ENCODE data around the gene KANSL1L. TPM values are rescaled to one million over a fixed set of nuclear protein-coding genes. Genes with fewer than 3 reads are reported as not detected.

The KANSL1L gene
- total RNA-seq, 1 experiment from 2014 or later, result 8.4 TPM

DNA sequence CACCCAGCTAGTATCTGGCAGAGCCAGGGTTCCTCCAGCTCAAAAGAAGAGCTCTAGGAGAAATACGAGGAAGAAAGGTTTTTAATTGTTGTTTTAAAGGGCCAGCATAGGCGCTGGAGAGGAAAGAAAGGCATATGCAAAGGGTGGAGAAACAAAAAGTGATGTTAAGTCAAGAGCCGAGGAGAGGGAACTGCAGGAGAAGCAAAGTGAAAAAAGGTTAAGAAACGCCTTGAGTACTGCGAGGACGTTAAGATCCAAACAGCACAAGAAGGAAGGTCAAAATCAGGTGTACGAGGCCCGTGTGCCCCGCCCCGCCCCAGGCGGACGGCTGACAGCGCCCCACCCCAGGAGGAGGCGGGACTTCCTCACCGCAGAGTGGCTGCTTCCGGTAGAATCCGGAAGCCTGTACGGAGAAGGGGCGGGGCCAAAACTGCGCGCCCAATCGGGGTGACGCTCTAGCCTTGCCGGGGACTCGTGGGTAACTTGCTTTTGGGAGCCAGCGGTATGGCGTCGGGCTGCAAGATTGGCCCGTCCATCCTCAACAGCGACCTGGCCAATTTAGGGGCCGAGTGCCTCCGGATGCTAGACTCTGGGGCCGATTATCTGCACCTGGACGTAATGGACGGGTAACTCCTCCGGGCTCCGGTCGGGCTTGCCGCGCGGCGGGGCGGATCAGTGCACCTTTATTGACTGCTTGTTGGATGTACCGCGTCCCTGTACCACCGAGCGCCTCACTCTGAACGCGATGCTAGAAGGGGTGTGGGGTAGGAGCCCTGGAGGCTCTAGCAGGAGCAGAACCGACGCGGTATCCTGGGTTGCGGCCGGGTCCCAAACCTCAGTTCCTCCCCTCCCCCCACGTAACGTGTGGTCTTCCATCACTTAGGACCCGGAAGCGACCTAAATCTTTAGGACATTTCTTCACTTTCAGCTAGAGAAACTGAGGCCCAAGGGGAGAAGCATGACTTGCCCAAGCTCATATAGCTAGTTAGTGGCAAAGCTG is 168.8 kb downstream of the KANSL1L start, which contains the start of gene RPE:
Gene RPE (plus strand): TSS at position 481 of the 1,000 bp plus-strand sequence. CDS start 24 bp downstream, at position 505.
- DNase-seq (ENCODE audit: extremely low read depth, low read depth), result peak; percentile 94

DNA sequence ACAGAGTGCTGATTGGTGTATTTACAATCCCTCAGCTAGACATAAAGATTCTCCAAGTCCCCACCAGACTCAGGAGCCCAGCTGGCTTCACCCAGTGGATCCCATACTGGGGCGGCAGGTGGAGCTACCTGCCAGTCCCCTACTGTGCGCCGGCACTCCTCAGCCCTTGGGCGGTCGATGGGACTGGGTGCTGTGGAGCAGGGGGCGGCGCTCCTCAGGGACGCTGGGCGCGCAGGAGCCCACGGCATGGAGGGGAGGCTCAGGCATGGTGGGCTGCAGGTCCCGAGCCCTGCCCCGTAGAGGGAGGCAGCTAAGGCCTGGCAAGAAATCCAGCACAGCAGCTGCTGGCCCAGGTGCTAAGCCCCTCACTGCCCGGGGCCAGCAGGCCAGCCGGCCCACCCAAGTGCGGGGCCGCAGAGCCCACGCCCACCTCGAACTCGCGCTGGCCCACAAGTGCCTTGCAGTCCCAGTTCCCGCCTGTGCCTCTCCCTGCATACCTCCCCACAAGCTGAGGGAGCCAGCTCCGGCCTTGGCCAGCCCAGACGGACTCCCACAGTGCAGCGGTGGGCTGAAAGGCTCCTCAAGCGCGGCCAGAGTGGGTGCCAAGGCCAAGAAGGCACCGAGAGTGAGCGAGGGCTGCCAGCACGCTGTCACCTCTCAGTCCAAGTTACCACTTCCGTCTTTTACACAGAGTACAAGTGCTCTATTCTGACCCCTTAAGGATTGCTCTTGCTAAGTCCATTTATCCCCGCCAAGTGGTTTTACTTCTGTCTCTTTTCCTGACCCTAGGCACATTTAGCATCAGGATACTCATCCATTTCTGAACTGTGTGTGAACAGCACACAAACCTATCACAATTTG is 170.5 kb downstream of the KANSL1L start:
- no peak for DNase-seq (ENCODE audit: extremely low read depth, low read depth)

DNA sequence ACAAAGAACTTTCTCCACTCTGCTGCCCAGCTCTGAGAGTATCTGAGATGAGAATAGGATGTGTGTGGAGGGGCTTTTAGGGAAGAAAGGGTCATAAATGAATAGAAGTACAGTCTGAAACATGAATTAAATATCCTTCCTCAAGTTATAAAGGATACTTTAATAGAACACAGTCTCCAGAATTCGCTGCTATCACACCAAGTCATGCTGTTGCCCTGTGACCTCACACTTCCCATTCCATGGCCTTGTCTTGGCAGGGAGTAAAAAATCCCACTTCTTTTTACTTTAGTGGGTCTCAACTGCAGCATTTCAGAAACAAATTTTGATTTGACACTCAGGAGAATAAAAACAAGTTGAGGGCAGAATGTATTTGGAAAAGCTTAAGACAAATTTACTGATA is 172.6 kb downstream of the KANSL1L start:
- DNase-seq (ENCODE audit: extremely low read depth, low read depth), result no peak

DNA sequence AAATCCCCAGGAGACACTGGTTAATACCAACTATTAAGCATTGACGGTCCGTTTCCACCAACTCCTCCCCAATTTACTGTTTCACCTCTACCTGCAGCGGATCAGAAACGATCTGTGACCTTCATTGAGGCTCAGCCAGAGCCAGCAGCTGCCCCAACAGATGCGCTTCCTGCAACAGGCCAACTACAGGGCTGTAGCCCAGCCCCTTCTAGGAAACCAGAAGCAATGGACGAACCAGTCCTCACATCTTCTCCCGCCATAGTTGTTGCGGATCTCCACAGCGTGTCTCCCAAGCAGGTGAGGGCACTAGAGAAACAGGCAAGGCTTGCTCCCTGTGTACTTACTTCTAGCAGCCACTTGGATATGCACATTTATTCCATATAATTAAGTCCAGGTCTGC is 177.2 kb downstream of the KANSL1L start:
- no peak for DNase-seq (ENCODE audit: extremely low read depth, low read depth)

DNA sequence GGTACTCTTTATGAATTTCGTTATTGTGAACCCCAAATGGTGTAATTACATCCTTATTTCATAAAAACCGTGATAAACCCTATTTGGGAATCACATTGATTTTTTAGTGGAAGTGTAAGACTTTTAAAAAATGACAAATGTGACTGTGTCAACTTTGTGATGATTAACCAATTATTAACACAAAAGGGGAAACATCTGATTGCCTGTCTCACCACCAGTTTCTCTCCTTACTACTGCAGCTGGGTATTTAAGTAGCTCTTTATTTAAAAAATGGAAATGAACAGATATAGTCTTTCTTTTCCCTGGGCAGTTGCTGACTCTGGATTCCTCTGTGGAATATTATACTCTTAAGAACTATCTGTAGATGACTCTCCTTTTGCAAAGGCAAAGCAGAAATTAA is 180.4 kb downstream of the KANSL1L start:
- no peak for DNase-seq (ENCODE audit: extremely low read depth, low read depth)

DNA sequence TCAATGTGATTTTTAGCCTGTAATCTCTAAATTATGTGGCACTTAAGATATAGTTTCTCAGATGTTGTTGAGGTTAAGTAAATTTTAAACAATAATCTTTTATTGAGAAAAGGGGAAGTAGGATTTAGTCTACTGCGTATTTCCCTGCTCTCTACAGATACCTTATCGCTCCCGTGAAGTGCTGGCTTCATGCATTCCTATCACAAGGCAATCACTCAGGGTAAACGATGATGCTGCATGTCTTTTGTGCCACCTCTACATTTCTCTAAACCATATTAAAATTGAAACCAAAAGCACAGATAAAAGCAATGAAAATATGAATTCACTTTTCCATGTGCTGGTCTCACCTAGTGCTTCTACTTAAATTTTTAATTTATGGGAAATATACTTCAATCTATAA is 183.2 kb downstream of the KANSL1L start:
- no peak for DNase-seq (ENCODE audit: extremely low read depth, low read depth)

DNA sequence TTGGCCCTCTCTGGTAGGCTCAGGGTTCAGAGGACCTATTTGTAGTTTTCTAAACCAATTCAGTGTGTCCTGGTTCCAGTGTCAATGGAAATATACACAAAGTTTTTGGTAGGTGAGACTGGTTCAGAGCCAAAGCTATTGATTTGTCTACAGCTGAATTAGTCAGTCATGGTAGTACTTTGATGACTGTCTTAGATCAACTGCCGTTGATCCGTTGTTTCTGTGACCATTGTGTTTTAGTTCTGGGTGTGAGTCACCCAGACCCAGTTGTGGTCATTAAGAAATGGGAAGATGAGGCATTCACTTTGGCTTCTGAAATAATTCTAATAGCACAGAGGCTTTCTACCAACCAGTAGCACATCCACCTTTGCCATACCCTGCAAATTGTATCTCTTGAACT is 184.8 kb downstream of the KANSL1L start:
- DNase-seq (ENCODE audit: extremely low read depth, low read depth), result no peak

DNA sequence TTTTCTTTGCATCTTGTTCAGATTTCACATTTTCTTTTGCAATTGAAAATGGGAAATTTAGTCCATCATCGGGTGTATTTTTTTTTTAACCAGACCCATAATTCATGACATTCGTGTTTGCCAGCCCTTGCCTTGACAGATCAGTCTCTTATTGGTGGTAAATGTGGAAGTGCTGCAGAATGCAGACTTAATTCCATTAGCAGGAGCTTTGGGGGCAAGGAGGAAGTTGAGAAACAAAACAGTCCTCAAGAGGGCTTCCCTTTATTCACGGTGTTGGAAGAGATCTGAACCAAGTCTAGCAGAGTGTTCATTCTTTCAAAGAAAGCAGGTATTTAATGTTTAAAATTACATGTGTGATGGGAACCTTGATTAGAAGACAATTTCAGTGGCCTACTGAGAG is 185.3 kb downstream of the KANSL1L start:
- DNase-seq (ENCODE audit: extremely low read depth, low read depth), result no peak

DNA sequence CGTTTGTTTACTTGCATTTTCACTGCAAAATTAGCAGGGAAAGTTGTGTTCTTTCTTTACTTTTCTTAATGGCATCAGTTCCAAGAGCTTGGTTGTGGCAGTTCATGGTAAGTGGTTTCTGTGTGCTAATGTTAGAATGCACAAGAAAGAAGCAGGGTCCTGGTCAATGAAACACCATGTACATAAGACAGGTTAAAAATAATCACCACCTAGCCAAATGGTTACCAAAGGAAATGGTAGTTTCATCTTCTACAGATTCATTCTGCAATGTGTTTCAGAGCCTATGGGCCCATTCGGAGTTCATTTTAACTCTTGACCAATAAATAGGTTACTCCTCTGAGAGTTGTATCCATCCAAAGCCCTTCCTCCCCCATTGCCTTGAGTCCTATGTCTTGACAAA is 186.9 kb downstream of the KANSL1L start:
- DNase-seq (ENCODE audit: extremely low read depth, low read depth), result no peak

DNA sequence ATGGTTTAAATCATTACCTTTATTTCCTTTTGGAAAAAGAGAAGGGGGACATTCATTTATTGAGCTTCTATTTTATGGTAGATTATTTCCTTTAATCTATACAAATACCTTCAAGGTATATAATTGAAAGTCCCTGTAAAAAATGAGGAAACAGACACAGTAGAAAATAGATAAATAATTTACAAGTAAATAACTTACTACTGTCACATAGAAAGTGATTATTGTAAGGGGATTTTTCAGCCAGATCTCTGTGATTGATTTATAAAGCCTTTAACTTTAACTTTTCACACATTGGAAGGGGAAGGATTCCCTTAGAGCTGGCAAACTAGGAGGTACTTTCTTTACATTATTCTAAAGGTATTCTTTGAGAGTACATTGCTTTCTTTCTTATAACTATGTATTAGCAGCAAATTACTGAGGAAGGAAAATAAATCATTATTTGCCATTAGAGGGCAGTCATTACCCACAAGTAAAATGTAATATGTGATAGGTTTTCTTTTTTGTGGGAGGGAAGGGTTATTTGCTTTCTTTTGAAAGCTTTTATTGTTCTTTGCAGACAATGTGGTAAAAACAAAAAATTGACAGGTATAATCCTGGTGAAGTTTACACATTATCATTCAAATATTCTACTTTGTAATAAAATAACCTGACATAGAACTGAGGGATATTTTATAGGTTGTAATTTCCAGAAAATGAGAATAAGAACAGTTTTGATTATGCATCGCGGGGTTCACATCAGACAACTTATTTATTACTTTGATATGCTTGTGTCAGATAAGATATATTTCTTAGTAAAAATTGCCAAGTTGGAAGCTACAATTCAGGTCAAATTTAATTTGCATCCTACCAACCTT is 193.6 kb downstream of the KANSL1L start:
- peak; percentile 39 for DNase-seq (ENCODE audit: extremely low read depth, low read depth)

DNA sequence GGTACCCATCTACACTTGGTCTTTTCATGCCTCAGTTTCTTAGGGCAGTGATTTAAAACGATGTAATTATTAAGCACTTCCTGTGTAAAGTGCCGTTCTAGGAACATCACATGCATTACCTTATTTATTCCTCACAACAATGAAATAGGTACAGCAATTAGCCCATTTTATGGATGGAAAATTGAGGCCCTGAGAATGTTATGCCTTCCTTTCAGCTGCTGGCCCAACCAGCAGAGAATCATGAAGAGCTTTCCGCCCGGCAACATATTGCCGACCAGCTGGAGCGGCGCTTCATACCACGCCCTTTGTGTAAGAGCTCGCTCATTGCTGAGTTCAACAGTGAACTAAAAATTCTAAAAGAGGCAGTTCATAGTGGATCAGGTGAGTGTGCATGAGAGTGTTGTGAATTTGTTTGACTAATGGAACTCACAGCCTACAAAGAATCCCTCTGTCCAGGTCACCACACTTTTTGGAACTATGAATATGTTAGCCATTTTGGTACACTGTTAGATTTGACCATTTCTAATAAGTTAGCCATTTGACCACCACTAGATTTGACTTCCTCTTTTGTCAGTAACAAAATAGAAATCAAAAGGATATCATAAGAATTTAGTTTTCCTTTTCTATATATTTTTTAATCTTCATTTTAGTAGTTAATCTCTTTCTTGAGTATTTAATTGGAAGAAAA is 194.4 kb downstream of the KANSL1L start:
- no peak for DNase-seq (ENCODE audit: extremely low read depth, low read depth)

DNA sequence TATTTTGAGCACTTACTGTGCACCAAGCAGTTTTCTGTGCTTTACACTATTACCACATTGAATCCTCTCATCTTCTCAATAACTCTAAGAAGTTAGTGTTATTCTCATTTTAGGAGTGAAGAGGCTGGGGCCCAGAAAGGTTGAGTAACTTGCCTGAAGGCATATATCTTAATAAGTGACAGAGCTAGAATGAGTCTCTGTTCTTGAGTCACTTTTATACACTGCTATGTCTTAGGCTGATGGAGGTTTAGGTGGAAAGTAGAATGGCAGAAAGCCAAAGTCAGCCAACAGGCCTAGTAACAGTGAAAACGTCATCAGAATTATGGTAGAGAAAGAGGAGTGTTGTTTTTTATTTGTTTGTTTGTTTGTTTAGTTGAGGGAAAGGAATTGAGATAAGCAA is 196.6 kb downstream of the KANSL1L start:
- DNase-seq (ENCODE audit: extremely low read depth, low read depth), result no peak

DNA sequence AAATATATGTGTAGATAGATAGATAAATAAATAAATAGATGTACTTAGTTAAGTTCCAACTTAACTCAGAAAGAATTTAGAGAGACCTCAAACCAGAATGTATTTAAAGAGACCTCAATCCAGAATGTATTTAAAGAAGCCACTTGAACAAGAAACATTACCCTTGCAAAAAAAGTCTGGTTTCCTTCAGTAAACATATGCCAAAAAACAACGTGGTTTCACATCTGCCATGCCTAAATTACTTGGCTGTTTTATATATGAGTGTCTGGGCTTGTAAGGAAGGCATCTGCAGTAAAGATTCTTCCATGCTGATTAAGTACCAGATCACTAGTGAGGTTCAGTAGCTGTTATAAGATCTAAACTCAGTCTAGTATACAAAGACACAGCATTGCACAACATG is 197.9 kb downstream of the KANSL1L start:
- DNase-seq (ENCODE audit: extremely low read depth, low read depth), result no peak

Other genes with a start within 250 kb of the KANSL1L start
- gene RPE, start 168.8 kb downstream of the KANSL1L start, total RNA-seq (2014; rRNA removed; shearing (Covaris generic)), result 77.7 and 87.3 TPM in 2 replicates
- gene ACADL, start 54.0 kb upstream of the KANSL1L start, total RNA-seq (2014; rRNA removed; shearing (Covaris generic)), result 0.32 and 0.66 TPM in 2 replicates
- gene MYL1, start 143.8 kb upstream of the KANSL1L start, total RNA-seq (2014; rRNA removed; shearing (Covaris generic)), result not detected in 2 replicates

Measured in NCI-H460 (cell line).